ENCODE measurements around the gene SPEN. TPM values are rescaled to one million over a fixed set of nuclear protein-coding genes. Genes with fewer than 3 reads are reported as not detected.

Gene SPEN
- total RNA-seq, 4 donors from 2014 or later, result 18.8 to 104 (median 73.8) TPM

- TF ChIP-seq POLR2A (IDR thresholded peaks at IDR 0.05), result no peak
- TF ChIP-seq CTCF (IDR thresholded peaks at IDR 0.05), result no peak
- no peak overlapping the region for H3K4me3 ChIP-seq
- no peaks in the 10 kb centered on the region for H3K4me1 ChIP-seq
- no peaks in the 10 kb centered on the region for H3K9me3 ChIP-seq
- DNase-seq, result no peak
- no peaks in the 10 kb centered on the region for H3K27me3 ChIP-seq
- intact Hi-C loops (cut with DNase I; ENCODE audit: low total_unique reads), result no loop called here
- H3K27ac ChIP-seq, result no peak overlapping the region
- H3K36me3 ChIP-seq, result no peaks in the 10 kb centered on the region
These were observed 138.2 kb downstream of the SPEN start for GRCh38 chr1:15985611-15986297.

GRCh38 chr1:15988856-15989736, 141.6 kb downstream of the SPEN start:
- DNase-seq, result no peak
- TF ChIP-seq POLR2A (IDR thresholded peaks at IDR 0.05) (no peak), CTCF (IDR thresholded peaks at IDR 0.05) (no peak)
- intact Hi-C loops (cut with DNase I; ENCODE audit: low total_unique reads), result no loop called here
- H3K4me3 ChIP-seq, result no peak overlapping the region
- H3K4me1 ChIP-seq, result no peaks in the 10 kb centered on the region
- no peak overlapping the region for H3K27ac ChIP-seq
- H3K36me3 ChIP-seq, result no peaks in the 10 kb centered on the region
- H3K9me3 ChIP-seq, result no peaks in the 10 kb centered on the region
- no peaks in the 10 kb centered on the region for H3K27me3 ChIP-seq

GRCh38 chr1:15989776-15990175, 142.3 kb downstream of the SPEN start:
- Histone ChIP-seq H3K4me3 (no peak overlapping the region), H3K36me3 (no peaks in the 10 kb centered on the region), H3K27me3 (no peaks in the 10 kb centered on the region), H3K27ac (no peak overlapping the region), H3K4me1 (no peaks in the 10 kb centered on the region), H3K9me3 (no peaks in the 10 kb centered on the region)
- no peak for TF ChIP-seq POLR2A (IDR thresholded peaks at IDR 0.05)
- TF ChIP-seq CTCF (IDR thresholded peaks at IDR 0.05), result no peak
- intact Hi-C loops (cut with DNase I; ENCODE audit: low total_unique reads), result no loop called here
- no peak for DNase-seq

Small RNA genes lying within 50 kb of the gene (small RNA-seq; reads per million reads assigned to genes)
- gene AL034555.1 (not detected), gene AL355994.1 (not detected), gene AL355994.5 (not detected)

Other genes starting within 250 kb of the SPEN start
- 100 to 1,000 TPM in 1 of 4 donors, 10 to 100 TPM in 3; 26.2 to 115 (median 43.7) TPM for gene DDI2, start 230.2 kb upstream of the SPEN start, total RNA-seq
- gene PLEKHM2, start 163.4 kb upstream of the SPEN start, total RNA-seq, result 10 to 100 TPM; 21.3 to 70.2 (median 30.7) TPM
- 1 to 10 TPM in 2 of 4 donors, under 1 TPM in 1, not detected in 1; 0.29 to 2.1 (median 1.6) TPM for gene SLC25A34, start 111.4 kb upstream of the SPEN start, total RNA-seq
- gene TMEM82, start 105.2 kb upstream of the SPEN start, total RNA-seq, result not detected
- 10 to 100 TPM; 12.9 to 96.9 (median 74.3) TPM for gene FBLIM1, start 88.9 kb upstream of the SPEN start, total RNA-seq
- gene UQCRHL, start 40.1 kb upstream of the SPEN start, total RNA-seq, result 1 to 10 TPM in 2 of 4 donors, under 1 TPM in 1, not detected in 1; 0.59 to 1.9 (median 1.0) TPM
- 100 to 1,000 TPM in 1 of 4 donors, 10 to 100 TPM in 3; 21.3 to 120 (median 70.0) TPM for gene ZBTB17, start 128.4 kb downstream of the SPEN start, total RNA-seq
- not detected for gene SRARP, start 156.5 kb downstream of the SPEN start, total RNA-seq
- 100 to 1,000 TPM in 1 of 4 donors, 10 to 100 TPM in 2, 1 to 10 TPM in 1; 8.7 to 283 (median 22.6) TPM for gene HSPB7, start 170.3 kb downstream of the SPEN start, total RNA-seq
- 1 to 10 TPM in 1 of 4 donors, not detected in 3; 2.9 TPM for gene CLCNKA, start 174.3 kb downstream of the SPEN start, total RNA-seq
- gene CLCNKB, start 196.1 kb downstream of the SPEN start, total RNA-seq, result 1 to 10 TPM in 2 of 4 donors, under 1 TPM in 1, not detected in 1; 0.41 to 1.9 (median 1.2) TPM
- under 1 TPM in 2 of 4 donors, not detected in 2; 0.28 to 0.85 TPM for gene FAM131C, start 225.9 kb downstream of the SPEN start, total RNA-seq

Data from uterus (tissue), 4 donors.